ENCODE measurements around the gene MUL1.
"Not testable (repeated sequence)": the region's sequence is repeated elsewhere in the genome, so short reads cannot be mapped to it uniquely, and the experiment has no call there.

The MUL1 gene

GRCh38 chr1:20507564-20508410 is at the start of gene MUL1:
Gene MUL1 (minus strand): TSS chr1:20508151. CDS start chr1:20508024, 127 bp downstream.
- DNase-seq (ENCODE audit: low spot score) = peak; percentile 92

- no peak for DNase-seq (ENCODE audit: low spot score)
Observed at GRCh38 chr1:20555758-20556120, 47.8 kb upstream of the MUL1 start.

GRCh38 chr1:20555025-20555757 is 47.2 kb upstream of the MUL1 start:
- DNase-seq (ENCODE audit: low spot score) = no peak

- DNase-seq (ENCODE audit: low spot score) = no peak
Observed at GRCh38 chr1:20552728-20553445, 44.9 kb upstream of the MUL1 start.

- DNase-seq (ENCODE audit: low spot score) = no peak
Observed at GRCh38 chr1:20551945-20552727, 44.2 kb upstream of the MUL1 start, which contains the start of gene FAM43B. Gene FAM43B (plus strand): TSS chr1:20552573. CDS start chr1:20552974, 401 bp downstream.

- DNase-seq (ENCODE audit: low spot score) = no peak
Observed at GRCh38 chr1:20551161-20551560, 43.2 kb upstream of the MUL1 start.

- no peak for DNase-seq (ENCODE audit: low spot score)
Observed at GRCh38 chr1:20546637-20547036, 38.7 kb upstream of the MUL1 start.

- DNase-seq (ENCODE audit: low spot score) = no peak
Observed at GRCh38 chr1:20540281-20540680, 32.3 kb upstream of the MUL1 start.

- no peak for DNase-seq (ENCODE audit: low spot score)
Observed at GRCh38 chr1:20538760-20539551, 31.0 kb upstream of the MUL1 start.

- no peak for DNase-seq (ENCODE audit: low spot score)
Observed at GRCh38 chr1:20538227-20538626, 30.3 kb upstream of the MUL1 start.

GRCh38 chr1:20534659-20535417 is 26.9 kb upstream of the MUL1 start:
- no peak for DNase-seq (ENCODE audit: low spot score)

GRCh38 chr1:20533635-20534034 is 25.7 kb upstream of the MUL1 start:
- DNase-seq (ENCODE audit: low spot score) = no peak

GRCh38 chr1:20530901-20531300 is 22.9 kb upstream of the MUL1 start:
- DNase-seq (ENCODE audit: low spot score) = no peak

- no peak for DNase-seq (ENCODE audit: low spot score)
Observed at GRCh38 chr1:20530306-20530705, 22.4 kb upstream of the MUL1 start.

- DNase-seq (ENCODE audit: low spot score) = no peak
Observed at GRCh38 chr1:20528221-20528620, 20.3 kb upstream of the MUL1 start.

GRCh38 chr1:20526267-20526666 is 18.3 kb upstream of the MUL1 start:
- no peak for DNase-seq (ENCODE audit: low spot score)

GRCh38 chr1:20521960-20522861 is 14.3 kb upstream of the MUL1 start:
- DNase-seq (ENCODE audit: low spot score) = peak; percentile 67

- DNase-seq (ENCODE audit: low spot score) = not testable (repeated sequence)
Observed at GRCh38 chr1:20519609-20520262, 11.8 kb upstream of the MUL1 start.

Measured in CD4-positive, alpha-beta T cell treated with Interleukin-15 for 4 hours (primary cell).